ENCODE data around the gene FAM110A. TPM values are rescaled to one million over a fixed set of nuclear protein-coding genes. Genes with fewer than 3 reads are reported as not detected.
A peak's percentile ranks its signal among the peaks of the same experiment; 100 is the strongest.

FAM110A gene
- total RNA-seq, 1 donor from 2014 or later: 152 TPM

GRCh38 chr20:884983-885952 is 51.8 kb downstream of the FAM110A start:
- Mint-ChIP-seq H3K36me3 (ENCODE audit: unreplicated experiment) (no peaks in the 10 kb centered on the region), H3K4me1 (ENCODE audit: low read depth, unreplicated experiment) (peaks cover 7% of the 10 kb centered on the region), H3K27ac (ENCODE audit: unreplicated experiment) (peak overlapping the region; percentile 88), H3K4me3 (ENCODE audit: unreplicated experiment) (peak overlapping the region; percentile 60), H3K9me3 (ENCODE audit: unreplicated experiment) (peaks cover 11% of the 10 kb centered on the region), H3K27me3 (ENCODE audit: unreplicated experiment) (peaks cover 9% of the 10 kb centered on the region)
- peak; percentile 83 for DNase-seq
- TF ChIP-seq CTCF (IDR thresholded peaks at IDR 0.05; ENCODE audit: partially characterized antibody, unreplicated experiment): no peak

- H3K27ac Mint-ChIP-seq (ENCODE audit: unreplicated experiment): no peak overlapping the region
- TF ChIP-seq CTCF (IDR thresholded peaks at IDR 0.05; ENCODE audit: partially characterized antibody, unreplicated experiment): no peak
- peaks cover 20% of the 10 kb centered on the region for H3K4me1 Mint-ChIP-seq (ENCODE audit: low read depth, unreplicated experiment)
- no peak for DNase-seq
- H3K27me3 Mint-ChIP-seq (ENCODE audit: unreplicated experiment): peaks cover 8% of the 10 kb centered on the region
- peaks cover 18% of the 10 kb centered on the region for H3K9me3 Mint-ChIP-seq (ENCODE audit: unreplicated experiment)
- no peaks in the 10 kb centered on the region for H3K36me3 Mint-ChIP-seq (ENCODE audit: unreplicated experiment)
- H3K4me3 Mint-ChIP-seq (ENCODE audit: unreplicated experiment): no peak overlapping the region
Observed at GRCh38 chr20:887137-887536, 53.6 kb downstream of the FAM110A start.

GRCh38 chr20:888057-888456 is 54.5 kb downstream of the FAM110A start:
- Mint-ChIP-seq H3K9me3 (ENCODE audit: unreplicated experiment) (peaks cover 18% of the 10 kb centered on the region), H3K27ac (ENCODE audit: unreplicated experiment) (no peak overlapping the region), H3K36me3 (ENCODE audit: unreplicated experiment) (no peaks in the 10 kb centered on the region), H3K27me3 (ENCODE audit: unreplicated experiment) (peaks cover 8% of the 10 kb centered on the region), H3K4me3 (ENCODE audit: unreplicated experiment) (no peak overlapping the region), H3K4me1 (ENCODE audit: low read depth, unreplicated experiment) (peaks cover 20% of the 10 kb centered on the region)
- TF ChIP-seq CTCF (IDR thresholded peaks at IDR 0.05; ENCODE audit: partially characterized antibody, unreplicated experiment): no peak
- DNase-seq: no peak

- DNase-seq: no peak
- peaks cover 8% of the 10 kb centered on the region for H3K27me3 Mint-ChIP-seq (ENCODE audit: unreplicated experiment)
- peaks cover 25% of the 10 kb centered on the region for H3K4me1 Mint-ChIP-seq (ENCODE audit: low read depth, unreplicated experiment)
- no peak overlapping the region for H3K27ac Mint-ChIP-seq (ENCODE audit: unreplicated experiment)
- H3K36me3 Mint-ChIP-seq (ENCODE audit: unreplicated experiment): no peaks in the 10 kb centered on the region
- H3K4me3 Mint-ChIP-seq (ENCODE audit: unreplicated experiment): no peak overlapping the region
- peaks cover 18% of the 10 kb centered on the region for H3K9me3 Mint-ChIP-seq (ENCODE audit: unreplicated experiment)
- TF ChIP-seq CTCF (IDR thresholded peaks at IDR 0.05; ENCODE audit: partially characterized antibody, unreplicated experiment): no peak
Observed at GRCh38 chr20:889106-889505, 55.6 kb downstream of the FAM110A start.

GRCh38 chr20:889932-890463 is 56.5 kb downstream of the FAM110A start:
- no peak for TF ChIP-seq CTCF (IDR thresholded peaks at IDR 0.05; ENCODE audit: partially characterized antibody, unreplicated experiment)
- H3K27ac Mint-ChIP-seq (ENCODE audit: unreplicated experiment): no peak overlapping the region
- no peaks in the 10 kb centered on the region for H3K36me3 Mint-ChIP-seq (ENCODE audit: unreplicated experiment)
- peaks cover 14% of the 10 kb centered on the region for H3K9me3 Mint-ChIP-seq (ENCODE audit: unreplicated experiment)
- no peak overlapping the region for H3K4me3 Mint-ChIP-seq (ENCODE audit: unreplicated experiment)
- DNase-seq: no peak
- H3K27me3 Mint-ChIP-seq (ENCODE audit: unreplicated experiment): peaks cover 4% of the 10 kb centered on the region
- H3K4me1 Mint-ChIP-seq (ENCODE audit: low read depth, unreplicated experiment): peaks cover 25% of the 10 kb centered on the region

Measured in glutamatergic neuron (in vitro differentiated cells).